ENCODE results near the gene ATP2C1.

ATP2C1 gene

GRCh38 chr3:130907500-130907899 is 13.6 kb downstream of the ATP2C1 start:
- H3K4me3 Mint-ChIP-seq: no peak overlapping the region
- peaks cover 48% of the 10 kb centered on the region for H3K4me1 Mint-ChIP-seq (ENCODE audit: low read depth)
- peaks cover 8% of the 10 kb centered on the region for H3K36me3 Mint-ChIP-seq (ENCODE audit: low read depth)
- no peak overlapping the region for H3K27ac Mint-ChIP-seq
- no peaks in the 10 kb centered on the region for H3K9me3 Mint-ChIP-seq
- H3K27me3 Mint-ChIP-seq: no peaks in the 10 kb centered on the region

GRCh38 chr3:130907966-130908365 is 14.1 kb downstream of the ATP2C1 start:
- Mint-ChIP-seq H3K9me3 (no peaks in the 10 kb centered on the region), H3K4me1 (ENCODE audit: low read depth) (peaks cover 48% of the 10 kb centered on the region), H3K27me3 (no peaks in the 10 kb centered on the region), H3K4me3 (no peak overlapping the region), H3K27ac (peak overlapping the region; percentile 2), H3K36me3 (ENCODE audit: low read depth) (peaks cover 8% of the 10 kb centered on the region)

GRCh38 chr3:130915567-130916292 is 21.8 kb downstream of the ATP2C1 start:
- Mint-ChIP-seq H3K27me3 (no peaks in the 10 kb centered on the region), H3K36me3 (ENCODE audit: low read depth) (peaks cover 27% of the 10 kb centered on the region), H3K4me1 (ENCODE audit: low read depth) (peaks cover 22% of the 10 kb centered on the region), H3K4me3 (no peak overlapping the region), H3K9me3 (no peaks in the 10 kb centered on the region), H3K27ac (no peak overlapping the region)

- Mint-ChIP-seq H3K36me3 (ENCODE audit: low read depth) (peaks cover 27% of the 10 kb centered on the region), H3K27me3 (no peaks in the 10 kb centered on the region), H3K9me3 (no peaks in the 10 kb centered on the region), H3K27ac (peak overlapping the region; percentile 59), H3K4me3 (no peak overlapping the region), H3K4me1 (ENCODE audit: low read depth) (peaks cover 26% of the 10 kb centered on the region)
These were observed 22.8 kb downstream of the ATP2C1 start for GRCh38 chr3:130916507-130917167.

- Mint-ChIP-seq H3K36me3 (ENCODE audit: low read depth) (peaks cover 38% of the 10 kb centered on the region), H3K27ac (no peak overlapping the region), H3K4me1 (ENCODE audit: low read depth) (peaks cover 42% of the 10 kb centered on the region), H3K9me3 (peaks cover 7% of the 10 kb centered on the region), H3K27me3 (no peaks in the 10 kb centered on the region), H3K4me3 (no peak overlapping the region)
These were observed 24.4 kb downstream of the ATP2C1 start for GRCh38 chr3:130918328-130918727.

GRCh38 chr3:130925628-130926027 is 31.7 kb downstream of the ATP2C1 start:
- peaks cover 51% of the 10 kb centered on the region for H3K4me1 Mint-ChIP-seq (ENCODE audit: low read depth)
- H3K9me3 Mint-ChIP-seq: peaks cover 19% of the 10 kb centered on the region
- H3K4me3 Mint-ChIP-seq: no peak overlapping the region
- H3K27me3 Mint-ChIP-seq: no peaks in the 10 kb centered on the region
- no peak overlapping the region for H3K27ac Mint-ChIP-seq
- H3K36me3 Mint-ChIP-seq (ENCODE audit: low read depth): peaks cover 31% of the 10 kb centered on the region

- H3K9me3 Mint-ChIP-seq: peaks cover 19% of the 10 kb centered on the region
- H3K36me3 Mint-ChIP-seq (ENCODE audit: low read depth): peaks cover 38% of the 10 kb centered on the region
- H3K27ac Mint-ChIP-seq: no peak overlapping the region
- peaks cover 48% of the 10 kb centered on the region for H3K4me1 Mint-ChIP-seq (ENCODE audit: low read depth)
- no peak overlapping the region for H3K4me3 Mint-ChIP-seq
- H3K27me3 Mint-ChIP-seq: no peaks in the 10 kb centered on the region
These were observed 32.6 kb downstream of the ATP2C1 start for GRCh38 chr3:130926504-130926903.

GRCh38 chr3:130929804-130930203 is 35.9 kb downstream of the ATP2C1 start:
- Mint-ChIP-seq H3K4me3 (no peak overlapping the region), H3K27ac (no peak overlapping the region), H3K9me3 (peaks cover 4% of the 10 kb centered on the region), H3K27me3 (no peaks in the 10 kb centered on the region), H3K4me1 (ENCODE audit: low read depth) (peaks cover 24% of the 10 kb centered on the region), H3K36me3 (ENCODE audit: low read depth) (peaks cover 30% of the 10 kb centered on the region)

GRCh38 chr3:130932979-130933378 is 39.1 kb downstream of the ATP2C1 start:
- H3K4me1 Mint-ChIP-seq (ENCODE audit: low read depth): peaks cover 1% of the 10 kb centered on the region
- no peak overlapping the region for H3K27ac Mint-ChIP-seq
- H3K27me3 Mint-ChIP-seq: no peaks in the 10 kb centered on the region
- H3K4me3 Mint-ChIP-seq: no peak overlapping the region
- no peaks in the 10 kb centered on the region for H3K9me3 Mint-ChIP-seq
- peaks cover 38% of the 10 kb centered on the region for H3K36me3 Mint-ChIP-seq (ENCODE audit: low read depth)

GRCh38 chr3:130933801-130934345 is 40.0 kb downstream of the ATP2C1 start:
- Mint-ChIP-seq H3K4me1 (ENCODE audit: low read depth) (no peaks in the 10 kb centered on the region), H3K36me3 (ENCODE audit: low read depth) (peaks cover 39% of the 10 kb centered on the region), H3K4me3 (no peak overlapping the region), H3K27ac (no peak overlapping the region), H3K27me3 (no peaks in the 10 kb centered on the region), H3K9me3 (no peaks in the 10 kb centered on the region)

- no peaks in the 10 kb centered on the region for H3K27me3 Mint-ChIP-seq
- no peaks in the 10 kb centered on the region for H3K4me1 Mint-ChIP-seq (ENCODE audit: low read depth)
- no peak overlapping the region for H3K27ac Mint-ChIP-seq
- peaks cover 43% of the 10 kb centered on the region for H3K36me3 Mint-ChIP-seq (ENCODE audit: low read depth)
- no peak overlapping the region for H3K4me3 Mint-ChIP-seq
- H3K9me3 Mint-ChIP-seq: no peaks in the 10 kb centered on the region
These were observed 40.7 kb downstream of the ATP2C1 start for GRCh38 chr3:130934442-130935089.

GRCh38 chr3:130935761-130936492 is 42.0 kb downstream of the ATP2C1 start:
- H3K27ac Mint-ChIP-seq: no peak overlapping the region
- no peaks in the 10 kb centered on the region for H3K9me3 Mint-ChIP-seq
- H3K4me1 Mint-ChIP-seq (ENCODE audit: low read depth): no peaks in the 10 kb centered on the region
- no peaks in the 10 kb centered on the region for H3K27me3 Mint-ChIP-seq
- H3K36me3 Mint-ChIP-seq (ENCODE audit: low read depth): peaks cover 52% of the 10 kb centered on the region
- no peak overlapping the region for H3K4me3 Mint-ChIP-seq

- Mint-ChIP-seq H3K27me3 (no peaks in the 10 kb centered on the region), H3K27ac (no peak overlapping the region), H3K9me3 (no peaks in the 10 kb centered on the region), H3K4me3 (no peak overlapping the region), H3K4me1 (ENCODE audit: low read depth) (no peaks in the 10 kb centered on the region), H3K36me3 (ENCODE audit: low read depth) (peaks cover 70% of the 10 kb centered on the region)
These were observed 45.9 kb downstream of the ATP2C1 start for GRCh38 chr3:130939753-130940152.

- Mint-ChIP-seq H3K27ac (no peak overlapping the region), H3K9me3 (no peaks in the 10 kb centered on the region), H3K27me3 (no peaks in the 10 kb centered on the region), H3K4me1 (ENCODE audit: low read depth) (no peaks in the 10 kb centered on the region), H3K4me3 (no peak overlapping the region), H3K36me3 (ENCODE audit: low read depth) (peaks cover 76% of the 10 kb centered on the region)
These were observed 47.9 kb downstream of the ATP2C1 start for GRCh38 chr3:130941793-130942192.
